T47D (cell line): ENCODE results near the gene RPS23.

ENCODE experiments used
- DNase-seq, 2 experiments: peaks; one replicate each; pipeline versions ENCODE4 v3.0.0 to v3.0.0-alpha.2; 2011 to 2012; ENCODE audit warnings: low read depth in 1 of 2, low spot score in 1 of 2
- JUND ChIP-seq: IDR thresholded peaks from 2 replicates; pipeline ENCODE4 v1.6.1; 2012; ENCODE audit warnings: low read depth
- in situ Hi-C: cut with HindIII; loops from 2 replicates; pipeline ENCODE4 v1.10.0; 2016; ENCODE audit warnings: low sequenced_read_pairs, low pct_unique_long_range_greater_than_20kb

The RPS23 gene

GRCh38 chr5:82306151-82306550, 28.0 kb upstream of the RPS23 start:
- TF ChIP-seq JUND = no peak
- no peak for DNase-seq
- in situ Hi-C loops = no loop called here

- in situ Hi-C loops = no loop called here
- TF ChIP-seq JUND = no peak
- no peak for DNase-seq
Measured at GRCh38 chr5:82301190-82301589, 23.0 kb upstream of the RPS23 start.

DNA sequence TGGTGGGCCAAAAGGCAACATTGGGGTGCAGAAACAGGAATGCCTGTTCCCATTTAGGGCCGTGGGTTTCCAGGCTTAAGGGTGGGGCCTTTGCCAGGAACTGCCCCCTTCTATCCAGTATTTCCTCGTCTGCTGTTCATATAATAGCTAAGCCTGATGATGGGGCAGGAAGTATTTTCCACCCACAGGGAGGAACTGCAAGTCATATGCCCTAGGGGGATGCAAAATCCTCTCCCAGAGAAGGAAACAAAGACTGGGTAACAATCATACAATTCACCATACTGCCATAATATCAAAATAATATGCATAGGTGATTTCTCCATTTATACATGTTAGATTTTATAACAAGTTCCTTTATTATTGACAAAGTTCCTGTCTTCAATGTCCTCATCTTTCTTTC, 20.5 kb upstream of the RPS23 start:
- TF ChIP-seq JUND = no peak
- in situ Hi-C loops = no loop called here

DNA sequence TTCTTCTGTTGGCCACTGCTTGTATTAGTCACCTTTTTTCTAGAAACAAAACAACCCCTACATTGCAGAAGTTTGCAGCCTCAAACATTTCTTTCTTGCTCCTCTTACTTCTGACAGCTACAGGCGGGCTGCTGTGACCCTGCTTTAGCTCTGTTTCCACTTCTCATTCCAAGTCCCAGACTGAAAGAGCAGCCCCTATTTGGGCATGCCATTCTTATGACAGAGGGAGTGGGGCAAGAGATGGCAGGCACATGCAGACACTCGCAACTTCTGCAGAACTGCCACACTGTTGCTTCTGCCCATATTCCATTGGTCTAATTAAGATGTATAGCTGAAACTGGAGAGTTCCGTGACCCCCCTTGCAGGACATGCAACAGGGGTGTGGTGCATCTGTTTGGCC, 19.6 kb upstream of the RPS23 start:
- no peak for DNase-seq
- in situ Hi-C loops = no loop called here
- TF ChIP-seq JUND = no peak

More for the DNA sequence above, 20.5 kb upstream of the RPS23 start:
- no peak for DNase-seq

- in situ Hi-C loops = no loop called here
- no peak for DNase-seq
- TF ChIP-seq JUND = no peak
Measured at GRCh38 chr5:82296929-82297328, 18.8 kb upstream of the RPS23 start.

DNA sequence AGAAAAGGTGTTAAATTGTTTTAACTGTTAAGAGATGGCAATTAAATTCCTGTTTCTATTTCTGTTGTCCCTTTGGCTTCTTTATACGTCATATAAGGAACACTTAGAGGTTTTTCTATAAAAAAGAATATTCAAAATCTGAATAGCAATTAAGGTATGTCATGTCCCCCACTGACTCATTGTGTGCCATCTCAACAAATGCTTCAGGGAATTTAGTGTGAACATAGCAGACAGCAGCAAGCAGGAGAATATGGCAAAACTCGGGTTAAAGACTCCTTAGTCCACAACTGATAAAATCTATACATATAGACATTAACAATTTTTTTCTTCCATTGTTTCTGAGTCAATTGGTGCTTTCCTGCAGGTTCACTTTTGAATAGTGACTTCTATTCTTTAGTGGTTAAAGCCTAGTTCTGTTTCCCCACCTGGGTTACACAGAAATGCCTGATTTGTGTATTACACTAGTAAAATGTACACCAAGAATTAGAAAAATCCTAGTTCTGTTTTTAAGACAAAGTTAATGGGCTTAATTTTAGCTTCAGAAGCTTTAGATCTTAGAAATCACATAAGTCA, 17.9 kb upstream of the RPS23 start:
- in situ Hi-C loops = no loop called here
- DNase-seq = no peak
- no peak for TF ChIP-seq JUND

- no peak for TF ChIP-seq JUND
- peak in 1 of 2 experiments; percentile 61 for DNase-seq
- in situ Hi-C loops = no loop called here
Measured at GRCh38 chr5:82295144-82295543, 17.0 kb upstream of the RPS23 start.

DNA sequence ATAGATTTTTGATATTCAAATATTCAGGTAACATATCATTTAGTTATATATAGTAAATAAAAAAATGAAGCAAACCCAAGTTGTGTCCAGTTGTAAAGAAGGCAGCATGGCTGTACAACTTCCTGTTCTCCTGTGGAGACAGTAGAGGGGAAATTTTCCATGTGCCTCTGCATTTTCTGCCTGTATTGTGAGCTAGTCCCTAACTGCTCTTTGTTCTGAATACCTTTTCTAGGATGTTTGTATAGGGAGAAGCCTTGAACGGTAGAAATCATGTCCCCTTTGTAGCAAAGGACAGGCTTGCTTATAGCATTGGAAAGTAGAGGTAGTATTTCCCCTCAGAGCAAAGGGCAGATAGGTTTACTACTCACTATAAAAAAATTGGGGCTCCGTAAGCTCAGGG, 13.3 kb upstream of the RPS23 start:
- no peak for TF ChIP-seq JUND
- DNase-seq = no peak
- in situ Hi-C loops = no loop called here

- no peak for TF ChIP-seq JUND
- DNase-seq = no peak
Measured at GRCh38 chr5:82290908-82291307, 12.8 kb upstream of the RPS23 start.

DNA sequence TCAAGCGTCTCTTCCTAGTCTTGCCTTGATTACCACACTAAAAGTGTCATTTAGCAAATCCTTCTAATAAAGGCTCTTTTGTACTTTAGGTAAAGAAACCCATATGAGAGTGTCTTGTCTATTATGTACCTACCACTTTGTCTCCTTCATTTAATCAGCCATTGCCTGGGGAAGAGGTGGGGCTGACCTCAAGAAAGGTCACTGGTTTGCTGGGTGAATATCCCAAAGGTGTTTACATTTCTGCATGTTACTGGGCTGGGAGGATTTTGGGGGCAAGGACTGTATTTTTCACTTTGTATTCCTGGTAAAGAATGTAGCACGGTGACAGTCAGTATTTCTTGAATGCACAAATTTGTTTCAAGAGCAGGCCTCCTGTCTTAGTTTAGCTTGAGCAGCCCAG, 11.9 kb upstream of the RPS23 start:
- DNase-seq = no peak
- no peak for TF ChIP-seq JUND
- in situ Hi-C loops = no loop called here

More at GRCh38 chr5:82290908-82291307, 12.8 kb upstream of the RPS23 start:
- in situ Hi-C loops = no loop called here

DNA sequence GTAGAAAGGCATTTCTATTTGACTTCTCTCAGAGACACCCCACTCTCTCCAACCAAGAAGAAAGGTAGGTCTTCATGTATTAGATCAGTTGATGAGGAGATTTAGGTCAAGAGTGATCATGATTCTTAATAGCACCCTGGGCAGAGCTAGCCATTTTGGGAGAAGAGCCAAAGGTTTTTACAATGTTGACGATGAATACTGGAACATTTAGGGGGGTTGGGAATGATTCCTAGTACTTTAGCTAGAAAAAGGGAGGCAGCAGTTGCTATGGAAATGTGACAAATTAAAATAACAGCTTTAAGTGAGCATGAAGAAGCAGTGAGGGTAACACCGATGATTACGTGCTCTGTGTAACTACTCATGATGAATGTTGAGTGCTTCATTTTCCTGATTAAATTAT, 9.5 kb upstream of the RPS23 start:
- no peak for TF ChIP-seq JUND
- in situ Hi-C loops = no loop called here

DNA sequence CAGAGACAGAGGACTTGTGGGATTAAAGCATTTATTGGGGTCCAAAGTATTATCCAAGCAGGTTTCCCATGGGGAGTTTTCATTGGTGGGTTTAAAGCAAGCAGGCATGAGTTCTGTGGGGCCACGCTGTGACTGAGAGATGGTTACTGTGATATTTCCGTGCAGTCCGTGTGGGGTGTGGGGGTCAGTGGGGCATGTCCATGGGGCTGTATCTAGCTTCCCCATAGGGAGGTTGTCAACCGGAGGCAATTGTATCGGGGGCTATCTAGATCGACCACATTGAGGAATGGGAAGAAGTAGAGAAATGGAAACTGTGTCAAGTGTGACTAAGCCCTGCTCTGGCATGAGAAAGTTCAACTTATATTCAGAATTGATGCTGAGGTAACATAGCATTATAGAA, 7.1 kb upstream of the RPS23 start:
- no peak for DNase-seq

More for the DNA sequence above, 9.5 kb upstream of the RPS23 start:
- no peak for DNase-seq

DNA sequence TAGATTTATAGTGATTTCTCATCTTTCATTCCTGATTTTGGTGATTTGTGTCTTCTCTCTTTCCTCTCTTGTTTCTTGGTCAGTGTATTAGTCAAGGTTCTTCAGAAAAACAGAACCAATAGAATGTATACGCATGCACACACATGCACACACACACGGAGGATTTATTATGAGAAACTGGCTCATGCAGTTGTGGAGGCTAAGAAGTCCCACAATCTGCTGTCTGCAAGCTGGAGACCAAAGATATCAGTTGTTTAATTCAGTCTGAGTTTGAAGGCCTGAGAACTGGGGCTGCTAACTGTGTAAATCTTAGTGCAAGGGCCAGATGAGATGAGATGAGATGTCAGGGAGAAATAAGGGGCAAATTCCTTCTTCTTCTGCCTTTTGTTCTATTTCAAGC, 5.7 kb upstream of the RPS23 start:
- in situ Hi-C loops = no loop called here
- TF ChIP-seq JUND = no peak
- DNase-seq = no peak

More for the DNA sequence above, 7.1 kb upstream of the RPS23 start:
- in situ Hi-C loops = no loop called here
- TF ChIP-seq JUND = no peak

DNA sequence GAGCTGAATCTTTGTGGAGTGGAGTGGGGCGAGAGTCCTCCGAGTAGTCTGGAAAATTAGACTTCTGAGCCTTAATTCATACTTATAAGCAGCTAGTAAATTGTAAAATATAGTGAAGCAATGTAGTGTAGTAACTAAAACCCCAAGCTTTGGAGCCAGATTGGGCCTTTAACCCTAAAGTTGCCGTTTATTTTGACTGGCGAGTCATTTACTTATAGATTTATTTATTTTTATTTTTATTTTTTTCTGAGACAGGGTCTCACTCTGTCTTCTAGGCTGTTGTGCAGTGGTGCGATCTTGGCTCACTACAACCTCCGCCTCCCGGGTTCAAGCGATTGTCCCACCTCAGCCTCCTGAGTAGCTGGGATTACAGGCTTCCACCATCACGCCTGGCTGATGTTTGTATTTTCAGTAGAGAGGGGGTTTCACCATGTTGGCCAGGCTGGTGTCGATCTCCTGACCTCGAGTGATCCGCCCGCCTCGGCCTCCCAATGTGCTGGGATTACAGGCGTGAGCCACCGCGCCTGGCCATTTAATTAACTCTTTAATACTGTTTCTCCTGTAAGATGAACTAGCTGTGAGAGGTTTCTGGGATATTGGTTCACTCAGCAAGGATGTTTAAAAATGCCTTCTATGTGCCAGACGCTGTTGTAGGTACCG, 687 bp upstream of the RPS23 start:
- DNase-seq = no peak
- in situ Hi-C loops = no loop called here
- no peak for TF ChIP-seq JUND
